B cell (primary cell): Measurements from ENCODE around the gene ITGB1BP1. TPM values are rescaled to one million over a fixed set of nuclear protein-coding genes. Genes with fewer than 3 reads are reported as not detected.

Source experiments
- ATAC-seq: fragments of 200-7000 bp; cut with Tn5 transposase; one replicate; pipeline ENCODE4 v1.10.0; 2021; ENCODE audit warnings: low read depth, mild to moderate bottlenecking, moderate number of reproducible peaks, moderate library complexity
- CTCF ChIA-PET: fragments of 350-600 bp; sonication (Branson Sonifier 250); formaldehyde crosslinking; loops from one replicate; lab custom pipeline; 2021; ENCODE audit warnings: antibody characterized with exemption, inconsistent platforms; lab: Charles Lee
- POLR2A ChIA-PET: fragments of 350-600 bp; sonication (Branson Sonifier 250); formaldehyde crosslinking; loops from one replicate; lab custom pipeline; 2021; ENCODE audit warnings: antibody characterized with exemption; lab: Charles Lee
- DNase-seq: peaks from one replicate; pipeline ENCODE4 v3.0.0; 2013
- H2AFZ ChIP-seq: 2 replicates; pipeline ENCODE4 v1.6.1; 2012; ENCODE audit warnings: mild to moderate bottlenecking, low read depth, low read length; ENCODE audit not compliant: insufficient read depth, poor library complexity, severe bottlenecking
- H3K27ac ChIP-seq, 2 donors: 1 replicate in 1 of 2; 2 replicates in 1 of 2; pipeline ENCODE4 v1.5.1; 2012 to 2013; ENCODE audit warnings: low read length in 2 of 2, mild to moderate bottlenecking in 2 of 2, moderate library complexity in 1 of 2
- H3K27me3 ChIP-seq, 4 experiments: fragments of 200-600 bp in 1 of 4; sonication (generic) in 1 of 4; replicated peaks in 1 of 4; 1 replicate in 2 of 4; 2 replicates in 2 of 4; pipeline versions ENCODE4 v1.6.1 to v1.7.0; 2013 to 2016; ENCODE audit warnings: low read length in 3 of 4, mild to moderate bottlenecking in 2 of 4, mixed read lengths in 1 of 4, moderate library complexity in 1 of 4; ENCODE audit not compliant: insufficient read depth in 4 of 4, control insufficient read depth in 3 of 4; ENCODE audit errors: control extremely low read depth in 1 of 4
- H3K36me3 ChIP-seq, 2 experiments: replicated peaks in 1 of 2; 1 replicate in 1 of 2; 2 replicates in 1 of 2; pipeline versions ENCODE4 v1.6.1 to v1.7.1; 2013; ENCODE audit warnings: low read length in 1 of 2; ENCODE audit not compliant: insufficient read depth in 2 of 2, control insufficient read depth in 1 of 2; ENCODE audit errors: control extremely low read depth in 1 of 2, extremely low read depth in 1 of 2
- H3K4me1 ChIP-seq, 2 donors: fragments of 200-600 bp in 1 of 2; sonication (generic) in 1 of 2; 1 replicate in 1 of 2; 2 replicates in 1 of 2; pipeline versions ENCODE4 v1.5.1 to v1.6.1; 2013 to 2017; ENCODE audit warnings: low read length in 2 of 2; ENCODE audit not compliant: control insufficient read depth in 2 of 2, insufficient read depth in 2 of 2
- H3K4me2 ChIP-seq: replicated peaks from 2 replicates; pipeline ENCODE3; 2012; ENCODE audit warnings: mild to moderate bottlenecking, low read depth, low read length; ENCODE audit not compliant: poor library complexity, severe bottlenecking
- H3K4me3 ChIP-seq, 5 experiments: fragments of 200-600 bp in 1 of 5; sonication (generic) in 1 of 5; 1 replicate in 3 of 5; 2 replicates in 2 of 5; pipeline versions ENCODE4 v1.5.1 to v1.7.0; 2011 to 2016; ENCODE audit warnings: low read length in 4 of 5, mild to moderate bottlenecking in 4 of 5, low read depth in 2 of 5, control low read depth in 1 of 5, moderate library complexity in 1 of 5; ENCODE audit not compliant: insufficient read depth in 1 of 5; ENCODE audit errors: control extremely low read depth in 1 of 5, extremely low read depth in 1 of 5
- H3K79me2 ChIP-seq: fragments of 200-600 bp; sonication (generic); one replicate; pipeline ENCODE4 v1.6.0; 2016; ENCODE audit warnings: low read length; ENCODE audit not compliant: control insufficient read depth, insufficient read depth
- H3K9ac ChIP-seq: fragments of 200-600 bp; sonication (generic); 2 replicates; pipeline ENCODE4 v1.6.1; 2017; ENCODE audit warnings: mild to moderate bottlenecking, low read length, moderate library complexity
- H3K9me3 ChIP-seq, 3 donors: one replicate each; pipeline versions ENCODE4 v1.6.1 to v1.7.1; 2013; ENCODE audit warnings: low read length in 2 of 3; ENCODE audit not compliant: control insufficient read depth in 2 of 3, insufficient read depth in 1 of 3; ENCODE audit errors: control extremely low read depth in 1 of 3
- H4K20me1 ChIP-seq: 2 replicates; pipeline ENCODE4 v1.6.0; 2012; ENCODE audit warnings: mild to moderate bottlenecking, low read length; ENCODE audit not compliant: insufficient read depth, control insufficient read depth, poor library complexity, severe bottlenecking
- H3K27ac Mint-ChIP-seq: one replicate; pipeline ENCODE4 v1.8.0; 2021; ENCODE audit warnings: mixed read lengths
- H3K27me3 Mint-ChIP-seq: one replicate; pipeline ENCODE4 v1.8.0; 2021; ENCODE audit warnings: mixed read lengths
- H3K4me1 Mint-ChIP-seq: one replicate; pipeline ENCODE4 v1.8.0; 2021; ENCODE audit warnings: mixed read lengths
- H3K4me3 Mint-ChIP-seq: one replicate; pipeline ENCODE4 v1.8.0; 2021; ENCODE audit warnings: mixed read lengths
- H3K9me3 Mint-ChIP-seq: one replicate; pipeline ENCODE4 v1.8.0; 2022; ENCODE audit warnings: mixed read lengths; ENCODE audit not compliant: insufficient read depth
- CTCF ChIP-seq: fragments of 200-600 bp; IDR thresholded peaks from one replicate; pipeline ENCODE4 v1.8.0; 2022; ENCODE audit warnings: antibody characterized with exemption, mild to moderate bottlenecking
- EZH2 ChIP-seq: IDR thresholded peaks from 2 replicates; pipeline ENCODE4 v1.6.1; 2012; ENCODE audit warnings: borderline replicate concordance, low read depth, mild to moderate bottlenecking, moderate library complexity, low read length; ENCODE audit not compliant: insufficient read depth, poor library complexity, severe bottlenecking
- WGBS: methylation state at CpG from one replicate; pipeline ENCODE4 v1.1.5; 2013; ENCODE audit warnings: missing lambda C conversion rate; ENCODE audit not compliant: insufficient coverage; 5-methylcytosine and 5-hydroxymethylcytosine counted together
- intact Hi-C: fragments of 100-400 bp; cut with micrococcal nuclease; formaldehyde crosslinking; loops from one replicate; pipeline ENCODE4 v1.10.0; 2022
- polyA plus RNA-seq: library from polyadenylated mRNA; depleted of rRNA; stranded (reverse); fragments of >200 nt; gene quantifications from 2 replicates; pipeline ENCODE4 v1.2.3, GENCODE V29; 2012
- total RNA-seq, 2 donors: library from RNA; stranded (reverse); fragments of 120-200 nt in 1 of 2; gene quantifications; 1 replicate in 1 of 2; 2 replicates in 1 of 2; pipeline versions ENCODE4 v1.2.3 to v1.2.4, GENCODE V29; 2013 to 2022

The ITGB1BP1 gene
- total and polyA plus RNA-seq, 2 donors (not counting 1 experiment from before 2014, with no cell fraction given) = 25.7 to 47.1 TPM

DNA sequence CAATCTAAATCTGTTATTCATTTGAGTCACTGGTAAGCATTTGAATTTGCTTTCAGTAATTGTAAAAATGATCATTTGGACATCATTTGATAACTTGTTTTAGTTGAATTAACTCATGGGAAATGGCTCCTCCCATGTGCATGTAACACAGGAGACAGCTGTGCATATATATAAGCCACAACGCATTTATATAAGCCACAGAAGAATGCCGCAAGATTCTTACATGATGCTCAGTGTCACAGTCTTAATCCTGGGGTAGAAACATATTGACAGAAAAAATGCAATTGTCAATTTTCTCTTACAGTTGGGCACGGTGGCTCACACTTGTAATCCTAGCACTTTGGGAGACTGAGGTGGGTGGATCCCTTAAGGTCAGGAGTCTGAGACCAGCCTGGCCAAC is 37.8 kb upstream of the ITGB1BP1 start:
- H3K79me2 ChIP-seq = no peaks in the 10 kb centered on the region
- no peaks in the 10 kb centered on the region for H3K27me3 ChIP-seq
- no peak overlapping the region for H3K27ac ChIP-seq
- peaks cover 0 to under 1% (median 0%) of the 10 kb centered on the region in 3 donors for H3K9me3 ChIP-seq
- Mint-ChIP-seq H3K9me3 (no peaks in the 10 kb centered on the region), H3K27me3 (no peaks in the 10 kb centered on the region), H3K27ac (no peak overlapping the region), H3K4me3 (no peak overlapping the region), H3K4me1 (no peaks in the 10 kb centered on the region)
- 78% methylated on average over 1 of the region's 3 CpGs for WGBS
- no peak overlapping the region for H3K4me3 ChIP-seq
- TF ChIP-seq CTCF (no peak), EZH2 (no peak)
- no peak overlapping the region for H2AFZ ChIP-seq
- intact Hi-C loops = no loop called here
- ChIA-PET POLR2A (no interaction called here), CTCF (no interaction called here)
- H3K9ac ChIP-seq = no peak overlapping the region
- no peaks in the 10 kb centered on the region for H3K4me1 ChIP-seq
- H4K20me1 ChIP-seq = no peaks in the 10 kb centered on the region
- DNase-seq (no peak), ATAC-seq (no peak)
- peaks cover 0 to 46% of the 10 kb centered on the region in 2 experiments for H3K36me3 ChIP-seq
- no peak overlapping the region for H3K4me2 ChIP-seq

GRCh38 chr2:9460441-9461017 is 37.2 kb upstream of the ITGB1BP1 start:
- Histone ChIP-seq H3K9me3 (no peaks in the 10 kb centered on the region), H3K9ac (no peak overlapping the region), H3K36me3 (peaks cover 0 to 42% of the 10 kb centered on the region in 2 experiments), H3K79me2 (no peaks in the 10 kb centered on the region), H3K4me1 (no peaks in the 10 kb centered on the region), H2AFZ (no peak overlapping the region), H4K20me1 (no peaks in the 10 kb centered on the region), H3K27me3 (no peaks in the 10 kb centered on the region), H3K4me2 (no peak overlapping the region), H3K27ac (no peak overlapping the region), H3K4me3 (no peak overlapping the region)
- Mint-ChIP-seq H3K27me3 (no peaks in the 10 kb centered on the region), H3K27ac (no peak overlapping the region), H3K4me3 (no peak overlapping the region), H3K9me3 (no peaks in the 10 kb centered on the region), H3K4me1 (no peaks in the 10 kb centered on the region)
- POLR2A ChIA-PET = no interaction called here
- DNase-seq = no peak
- ATAC-seq = no peak
- TF ChIP-seq CTCF = no peak
- no peak for TF ChIP-seq EZH2
- no CpG with 5 or more reads among the region's 3 CpGs for WGBS
- intact Hi-C loops = no loop called here
- CTCF ChIA-PET = no interaction called here
